HL-60/S4 treated with phorbol 12-myristate 13-acetate at 8.2 ng/mL for 4 days and 3 days (cell line): ENCODE results near the gene MRPL39.

Experiments
- in situ Hi-C: fragments of 300-500 bp; cut with MboI; formaldehyde crosslinking; loops from 2 replicates; pipeline ENCODE4 v1.15.0; 2022; ENCODE audit warnings: low sequenced_read_pairs

The MRPL39 gene

GRCh38 chr21:25541042-25541441 is 66.2 kb downstream of the MRPL39 start:
- in situ Hi-C loops, result no loop called here

GRCh38 chr21:25539606-25540005 is 67.7 kb downstream of the MRPL39 start:
- in situ Hi-C loops, result no loop called here

- in situ Hi-C loops, result no loop called here
These were observed 70.1 kb downstream of the MRPL39 start for GRCh38 chr21:25537174-25537573.

- in situ Hi-C loops, result no loop called here
These were observed 70.5 kb downstream of the MRPL39 start for GRCh38 chr21:25536752-25537151.

GRCh38 chr21:25535849-25536248 is 71.4 kb downstream of the MRPL39 start:
- in situ Hi-C loops, result no loop called here
